ENCODE measurements around the gene COX8A. TPM values are rescaled to one million over a fixed set of nuclear protein-coding genes. Genes with fewer than 3 reads are reported as not detected.

COX8A gene
- total RNA-seq, 1 experiment from 2014 or later, result 779 TPM

DNA sequence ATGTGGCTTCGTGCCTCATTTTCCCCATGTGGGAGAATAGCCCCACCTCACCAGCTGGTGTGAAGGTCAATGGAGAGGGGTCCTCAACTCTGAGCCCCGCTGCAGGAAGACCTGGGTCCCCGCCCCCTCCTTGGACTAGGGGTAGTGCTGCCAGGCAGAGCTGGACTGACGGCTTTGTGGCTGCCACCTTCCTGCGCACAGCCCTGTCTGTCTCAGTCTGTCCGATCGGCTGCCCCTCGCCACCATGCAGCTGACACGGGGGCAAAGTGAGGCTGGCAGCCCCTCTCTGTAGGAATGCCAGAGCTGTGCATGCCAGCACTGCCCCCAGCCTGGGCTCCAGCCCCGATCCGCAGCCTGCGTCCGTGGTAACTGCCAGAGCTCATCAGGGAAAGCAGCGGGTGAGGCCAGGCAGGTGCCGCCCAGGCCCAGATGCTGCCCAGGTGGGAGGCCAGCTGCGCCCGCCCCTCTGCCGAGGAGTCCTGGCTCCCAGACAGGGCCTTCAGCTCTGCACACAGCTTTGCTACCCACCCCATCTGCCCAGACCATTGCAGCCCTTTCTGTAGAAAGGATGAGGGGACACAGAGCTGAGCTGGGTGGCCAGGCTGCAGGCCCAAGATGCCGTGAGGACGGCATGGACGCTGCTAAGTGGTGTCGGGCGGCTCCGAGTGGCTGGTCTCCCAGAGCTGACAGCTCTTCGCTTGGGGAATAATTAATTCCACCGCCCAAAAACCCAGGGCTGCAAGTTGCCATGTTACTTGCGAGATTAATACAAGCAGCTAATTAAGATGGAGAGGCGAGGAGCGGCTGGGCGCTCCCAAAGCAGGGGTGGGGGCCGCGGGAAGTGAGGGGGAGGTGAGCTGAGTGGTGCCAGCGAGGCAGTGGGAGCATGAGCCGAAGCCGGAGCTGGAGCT lies 41.8 kb downstream of the COX8A start:
- Histone ChIP-seq H3K27ac (ENCODE audit: low read length) (no peak overlapping the region), H4K20me1 (ENCODE audit: insufficient read depth, low read depth, low read length) (no peaks in the 10 kb centered on the region), H3K9ac (ENCODE audit: low read length) (no peak overlapping the region), H3K9me2 (replicated peaks; ENCODE audit: insufficient read depth, low read length) (no peaks in the 10 kb centered on the region), H2AFZ (ENCODE audit: low read length) (no peak overlapping the region), H3K4me3 (ENCODE audit: low read length) (no peak overlapping the region), H3K4me2 (ENCODE audit: low read depth, low read length, poor library complexity, severe bottlenecking) (no peak overlapping the region), H3K79me2 (ENCODE audit: low read length) (no peaks in the 10 kb centered on the region), H3K27me3 (ENCODE audit: low read length) (no peaks in the 10 kb centered on the region), H3K4me1 (ENCODE audit: low read length) (no peaks in the 10 kb centered on the region), H3K9me3 (ENCODE audit: low read length) (no peaks in the 10 kb centered on the region), H3K36me3 (ENCODE audit: insufficient read depth, low read length) (no peaks in the 10 kb centered on the region)
- no peak for DNase-seq

DNA sequence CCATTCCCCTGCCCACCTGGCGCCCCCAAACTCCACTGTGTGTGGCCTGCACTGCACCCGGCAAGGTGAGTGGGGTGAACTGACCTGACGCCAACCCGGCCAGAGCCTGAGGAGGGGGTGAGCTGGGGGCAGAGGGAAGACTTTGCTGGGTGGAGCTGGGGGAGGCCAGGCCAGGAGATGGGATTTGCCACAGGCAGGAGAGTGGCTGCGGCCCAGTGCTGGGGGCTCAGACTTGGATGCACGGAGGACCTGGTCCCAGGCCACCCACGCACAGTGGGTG lies 43.5 kb downstream of the COX8A start:
- H3K4me1 ChIP-seq (ENCODE audit: low read length), result no peaks in the 10 kb centered on the region
- no peak overlapping the region for H2AFZ ChIP-seq (ENCODE audit: low read length)
- no peaks in the 10 kb centered on the region for H3K27me3 ChIP-seq (ENCODE audit: low read length)
- no peaks in the 10 kb centered on the region for H3K36me3 ChIP-seq (ENCODE audit: insufficient read depth, low read length)
- H3K9me3 ChIP-seq (ENCODE audit: low read length), result no peaks in the 10 kb centered on the region
- H4K20me1 ChIP-seq (ENCODE audit: insufficient read depth, low read depth, low read length), result no peaks in the 10 kb centered on the region
- no peak overlapping the region for H3K4me2 ChIP-seq (ENCODE audit: low read depth, low read length, poor library complexity, severe bottlenecking)
- no peak overlapping the region for H3K9ac ChIP-seq (ENCODE audit: low read length)
- H3K9me2 ChIP-seq (replicated peaks; ENCODE audit: insufficient read depth, low read length), result no peaks in the 10 kb centered on the region
- no peak overlapping the region for H3K4me3 ChIP-seq (ENCODE audit: low read length)
- no peak for DNase-seq
- no peak overlapping the region for H3K27ac ChIP-seq (ENCODE audit: low read length)
- no peaks in the 10 kb centered on the region for H3K79me2 ChIP-seq (ENCODE audit: low read length)

DNA sequence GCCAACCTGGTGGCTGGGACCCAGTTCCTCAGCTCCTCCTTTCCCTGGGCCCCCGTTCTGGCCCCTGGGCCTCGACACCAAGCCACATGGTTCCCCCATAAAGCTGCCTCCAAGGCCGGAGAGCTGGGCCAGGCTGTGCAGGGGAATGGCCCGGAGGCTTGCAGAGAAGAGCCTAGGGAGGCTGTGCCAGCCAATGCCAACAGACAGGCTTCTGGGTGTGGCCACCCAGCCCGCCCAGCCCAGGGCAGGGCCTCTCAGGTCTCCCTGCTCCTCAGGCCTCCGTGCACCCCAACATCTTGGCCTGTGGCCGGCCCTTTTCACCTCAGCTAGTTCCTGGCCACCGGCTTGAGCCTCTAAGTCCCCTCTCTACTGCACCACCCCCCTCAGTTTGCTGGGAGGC lies 43.9 kb downstream of the COX8A start:
- Histone ChIP-seq H3K36me3 (ENCODE audit: insufficient read depth, low read length) (no peaks in the 10 kb centered on the region), H3K4me3 (ENCODE audit: low read length) (no peak overlapping the region), H4K20me1 (ENCODE audit: insufficient read depth, low read depth, low read length) (no peaks in the 10 kb centered on the region), H3K27me3 (ENCODE audit: low read length) (no peaks in the 10 kb centered on the region), H3K9me2 (replicated peaks; ENCODE audit: insufficient read depth, low read length) (no peaks in the 10 kb centered on the region), H3K4me2 (ENCODE audit: low read depth, low read length, poor library complexity, severe bottlenecking) (no peak overlapping the region), H3K27ac (ENCODE audit: low read length) (no peak overlapping the region), H3K9me3 (ENCODE audit: low read length) (no peaks in the 10 kb centered on the region), H2AFZ (ENCODE audit: low read length) (no peak overlapping the region), H3K79me2 (ENCODE audit: low read length) (no peaks in the 10 kb centered on the region), H3K9ac (ENCODE audit: low read length) (no peak overlapping the region), H3K4me1 (ENCODE audit: low read length) (no peaks in the 10 kb centered on the region)
- DNase-seq, result no peak

- H3K4me1 ChIP-seq (ENCODE audit: low read length), result no peaks in the 10 kb centered on the region
- no peaks in the 10 kb centered on the region for H4K20me1 ChIP-seq (ENCODE audit: insufficient read depth, low read depth, low read length)
Observed at GRCh38 chr11:64019106-64020037, 45.0 kb downstream of the COX8A start.

GRCh38 chr11:64020976-64021756 lies 46.7 kb downstream of the COX8A start:
- Histone ChIP-seq H3K9me2 (replicated peaks; ENCODE audit: insufficient read depth, low read length) (no peaks in the 10 kb centered on the region), H4K20me1 (ENCODE audit: insufficient read depth, low read depth, low read length) (no peaks in the 10 kb centered on the region)

More at GRCh38 chr11:64019106-64020037, 45.0 kb downstream of the COX8A start:
- Histone ChIP-seq H3K9me2 (replicated peaks; ENCODE audit: insufficient read depth, low read length) (no peaks in the 10 kb centered on the region), H3K27me3 (ENCODE audit: low read length) (no peaks in the 10 kb centered on the region), H3K36me3 (ENCODE audit: insufficient read depth, low read length) (no peaks in the 10 kb centered on the region), H3K4me2 (ENCODE audit: low read depth, low read length, poor library complexity, severe bottlenecking) (no peak overlapping the region), H3K9ac (ENCODE audit: low read length) (no peak overlapping the region), H3K9me3 (ENCODE audit: low read length) (no peaks in the 10 kb centered on the region), H3K79me2 (ENCODE audit: low read length) (no peaks in the 10 kb centered on the region), H3K4me3 (ENCODE audit: low read length) (no peak overlapping the region), H2AFZ (ENCODE audit: low read length) (no peak overlapping the region), H3K27ac (ENCODE audit: low read length) (no peak overlapping the region)
- DNase-seq, result no peak

GRCh38 chr11:64021757-64022093 lies 47.3 kb downstream of the COX8A start:
- Histone ChIP-seq H3K4me2 (ENCODE audit: low read depth, low read length, poor library complexity, severe bottlenecking) (no peak overlapping the region), H3K4me3 (ENCODE audit: low read length) (no peak overlapping the region), H4K20me1 (ENCODE audit: insufficient read depth, low read depth, low read length) (no peaks in the 10 kb centered on the region), H3K27ac (ENCODE audit: low read length) (no peak overlapping the region), H3K36me3 (ENCODE audit: insufficient read depth, low read length) (no peaks in the 10 kb centered on the region), H3K4me1 (ENCODE audit: low read length) (no peaks in the 10 kb centered on the region), H3K9me3 (ENCODE audit: low read length) (no peaks in the 10 kb centered on the region), H2AFZ (ENCODE audit: low read length) (no peak overlapping the region), H3K27me3 (ENCODE audit: low read length) (no peaks in the 10 kb centered on the region), H3K79me2 (ENCODE audit: low read length) (no peaks in the 10 kb centered on the region), H3K9me2 (replicated peaks; ENCODE audit: insufficient read depth, low read length) (no peaks in the 10 kb centered on the region), H3K9ac (ENCODE audit: low read length) (no peak overlapping the region)
- no peak for DNase-seq

More at GRCh38 chr11:64020976-64021756, 46.7 kb downstream of the COX8A start:
- H3K27me3 ChIP-seq (ENCODE audit: low read length), result no peaks in the 10 kb centered on the region
- H3K36me3 ChIP-seq (ENCODE audit: insufficient read depth, low read length), result no peaks in the 10 kb centered on the region
- H3K4me1 ChIP-seq (ENCODE audit: low read length), result no peaks in the 10 kb centered on the region
- DNase-seq, result no peak
- no peak overlapping the region for H3K4me3 ChIP-seq (ENCODE audit: low read length)
- H3K79me2 ChIP-seq (ENCODE audit: low read length), result no peaks in the 10 kb centered on the region
- no peak overlapping the region for H3K9ac ChIP-seq (ENCODE audit: low read length)
- H2AFZ ChIP-seq (ENCODE audit: low read length), result no peak overlapping the region
- H3K27ac ChIP-seq (ENCODE audit: low read length), result no peak overlapping the region
- H3K9me3 ChIP-seq (ENCODE audit: low read length), result no peaks in the 10 kb centered on the region
- H3K4me2 ChIP-seq (ENCODE audit: low read depth, low read length, poor library complexity, severe bottlenecking), result no peak overlapping the region

- no peak overlapping the region for H3K4me3 ChIP-seq (ENCODE audit: low read length)
- H3K9me2 ChIP-seq (replicated peaks; ENCODE audit: insufficient read depth, low read length), result no peaks in the 10 kb centered on the region
- no peaks in the 10 kb centered on the region for H3K9me3 ChIP-seq (ENCODE audit: low read length)
- H3K4me1 ChIP-seq (ENCODE audit: low read length), result no peaks in the 10 kb centered on the region
- no peak overlapping the region for H3K9ac ChIP-seq (ENCODE audit: low read length)
- H3K79me2 ChIP-seq (ENCODE audit: low read length), result no peaks in the 10 kb centered on the region
- H3K4me2 ChIP-seq (ENCODE audit: low read depth, low read length, poor library complexity, severe bottlenecking), result no peak overlapping the region
- H2AFZ ChIP-seq (ENCODE audit: low read length), result no peak overlapping the region
- no peaks in the 10 kb centered on the region for H3K27me3 ChIP-seq (ENCODE audit: low read length)
- DNase-seq, result no peak
- no peaks in the 10 kb centered on the region for H3K36me3 ChIP-seq (ENCODE audit: insufficient read depth, low read length)
- no peak overlapping the region for H3K27ac ChIP-seq (ENCODE audit: low read length)
- no peaks in the 10 kb centered on the region for H4K20me1 ChIP-seq (ENCODE audit: insufficient read depth, low read depth, low read length)
Observed at GRCh38 chr11:64022125-64022784, 47.8 kb downstream of the COX8A start.

Measured in Karpas-422 (cell line).